HG03139 (cell line): ENCODE measurements around the gene HRH1.
A peak's percentile ranks its signal among the peaks of the same experiment; 100 is the strongest.
"Not testable (repeated sequence)": the region's sequence is repeated elsewhere in the genome, so short reads cannot be mapped to it uniquely, and the experiment has no call there.

Experiments used
- ATAC-seq: cut with Tn5 transposase; IDR thresholded peaks from one replicate; pipeline ENCODE4 v1.9.1; 2021; ENCODE audit not compliant: unreplicated experiment

Gene HRH1

DNA sequence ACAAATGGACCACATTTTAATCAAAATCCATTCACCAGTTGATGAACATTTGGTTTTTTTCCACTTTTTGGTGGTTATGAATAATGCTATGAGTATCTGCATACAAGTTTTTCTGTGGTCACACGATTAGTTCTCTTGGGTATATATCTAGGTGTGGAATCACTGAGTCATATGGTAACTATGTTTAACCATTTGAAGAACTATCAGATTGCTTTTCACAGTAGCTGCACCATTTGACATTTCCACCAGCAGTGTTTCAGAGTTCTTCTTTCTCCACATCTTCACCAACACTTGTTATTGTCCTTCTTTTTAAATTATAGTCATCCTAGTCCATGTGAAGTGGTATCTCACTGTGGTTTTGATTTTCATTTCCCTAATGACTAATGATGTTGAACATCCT lies 84.6 kb downstream of the HRH1 start:
- no peak for ATAC-seq

- ATAC-seq = no peak
Measured at GRCh38 chr3:11239796-11240195, 85.5 kb downstream of the HRH1 start.

GRCh38 chr3:11240496-11240895 lies 86.2 kb downstream of the HRH1 start:
- ATAC-seq = no peak

GRCh38 chr3:11244121-11244677 lies 89.9 kb downstream of the HRH1 start:
- ATAC-seq = no peak

DNA sequence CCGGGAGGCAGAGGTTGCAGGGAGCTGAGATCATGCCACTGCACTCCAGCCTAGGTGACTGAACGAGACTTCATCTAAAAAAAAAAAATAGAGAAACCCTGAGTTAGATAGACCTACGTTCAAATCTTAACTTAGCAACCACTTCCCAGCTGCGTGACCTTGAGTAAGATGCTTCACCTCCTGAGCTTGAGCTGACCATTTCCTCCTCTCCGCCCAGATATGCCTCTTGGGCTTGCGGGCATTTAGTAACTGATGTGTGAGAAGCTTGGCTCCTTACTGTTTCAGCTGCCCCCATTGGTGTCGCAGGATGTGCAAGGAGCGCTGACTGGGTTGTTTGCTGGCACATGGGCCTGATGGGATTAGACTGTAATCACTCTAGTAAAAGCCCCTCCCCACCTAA lies 91.0 kb downstream of the HRH1 start:
- no peak for ATAC-seq

DNA sequence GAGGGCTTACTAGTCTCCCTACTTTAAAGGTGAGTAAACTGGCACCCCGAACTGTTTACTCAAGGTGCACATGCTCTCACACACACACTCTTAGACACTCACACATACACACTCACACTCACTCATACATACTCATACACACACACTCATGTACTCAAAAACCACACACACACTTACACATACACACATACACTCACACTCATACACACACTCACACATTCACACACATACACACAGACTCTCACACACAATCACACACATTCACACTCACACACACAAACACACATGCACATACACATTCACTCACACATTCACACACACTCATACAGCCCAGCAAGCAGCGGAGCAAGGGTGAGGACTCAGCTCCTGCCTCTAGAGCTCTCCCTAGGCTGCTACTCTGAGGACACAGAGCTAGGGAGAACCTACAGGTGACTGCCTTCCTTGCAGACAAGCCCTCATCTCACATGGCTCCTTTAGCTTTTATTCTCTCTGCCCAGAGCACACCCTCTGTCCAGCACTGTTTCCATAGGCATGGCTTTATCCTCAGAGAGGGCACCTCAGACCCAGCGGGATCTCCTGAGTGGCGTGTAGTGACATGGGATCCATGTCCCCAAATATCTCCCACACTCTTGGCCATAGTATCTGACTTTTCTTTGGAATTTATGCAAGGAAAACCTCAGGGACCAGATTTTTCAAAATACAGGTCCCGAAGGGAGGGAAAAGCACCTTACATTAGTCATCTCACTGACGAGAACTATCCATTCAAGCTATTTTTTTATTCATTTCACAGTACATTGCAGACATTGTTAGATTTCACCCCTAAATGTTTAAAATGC lies 91.8 kb downstream of the HRH1 start:
- ATAC-seq = no peak

DNA sequence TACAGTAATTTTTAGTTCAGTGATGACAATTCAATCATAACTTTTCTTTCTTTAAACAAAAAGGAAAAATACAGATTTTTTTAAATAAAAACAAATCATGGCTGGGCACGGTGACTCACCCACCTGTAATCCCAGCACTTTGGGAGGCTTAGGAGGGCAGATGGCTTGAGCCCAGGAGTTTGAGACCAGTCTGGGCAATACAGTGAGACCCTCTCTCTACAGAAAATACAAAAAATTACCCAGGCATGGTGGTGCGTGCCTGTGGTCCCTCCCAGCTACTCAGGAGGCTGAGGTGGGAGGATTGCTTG lies 92.3 kb downstream of the HRH1 start:
- ATAC-seq = no peak

GRCh38 chr3:11247362-11247761 lies 93.1 kb downstream of the HRH1 start:
- no peak for ATAC-seq

GRCh38 chr3:11248596-11248995 lies 94.3 kb downstream of the HRH1 start:
- ATAC-seq = no peak

DNA sequence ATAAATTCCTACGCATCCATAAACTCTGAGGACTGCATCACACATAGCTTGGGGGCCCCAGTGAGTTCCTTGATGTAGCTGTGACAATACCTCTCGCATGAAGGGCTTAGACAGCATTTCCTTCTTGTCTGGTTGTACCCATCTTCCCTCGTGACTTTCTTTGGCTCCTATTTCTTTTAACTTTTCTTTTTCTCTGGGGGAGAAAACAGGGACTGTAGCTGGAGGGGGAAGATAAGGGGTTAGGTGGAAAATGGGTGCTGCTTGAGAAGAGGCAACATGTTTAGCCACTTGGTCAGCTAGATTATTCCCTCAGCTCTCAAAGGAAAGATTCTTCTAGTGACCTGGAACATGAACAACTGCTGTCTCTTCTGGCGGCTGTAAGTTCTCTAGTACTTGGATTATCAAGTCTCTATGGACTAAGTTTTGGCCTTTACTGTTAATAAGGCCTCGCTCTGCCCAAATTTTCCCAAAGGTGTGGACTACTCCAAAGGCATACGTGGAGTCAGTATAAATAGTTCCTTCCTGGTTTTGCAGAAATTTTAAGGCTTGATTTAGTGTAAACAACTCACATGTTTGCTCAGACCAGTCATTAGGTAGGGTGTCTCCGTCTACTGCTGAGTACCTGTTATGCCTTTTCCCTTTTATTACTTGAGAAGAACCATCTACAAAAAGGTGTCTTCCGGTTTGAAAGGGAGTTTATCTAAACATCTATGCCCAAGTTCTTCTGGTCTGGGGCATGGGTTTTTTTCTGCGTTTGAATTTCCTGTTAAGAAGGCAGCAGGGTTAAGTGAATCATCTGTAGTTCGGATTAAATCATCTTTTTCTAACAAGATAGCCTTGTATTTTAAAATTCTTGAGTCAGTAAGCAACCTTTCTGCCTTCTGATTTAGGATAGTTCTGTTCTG lies 96.9 kb downstream of the HRH1 start:
- no peak for ATAC-seq

GRCh38 chr3:11251807-11252176 lies 97.5 kb downstream of the HRH1 start:
- ATAC-seq = no peak

DNA sequence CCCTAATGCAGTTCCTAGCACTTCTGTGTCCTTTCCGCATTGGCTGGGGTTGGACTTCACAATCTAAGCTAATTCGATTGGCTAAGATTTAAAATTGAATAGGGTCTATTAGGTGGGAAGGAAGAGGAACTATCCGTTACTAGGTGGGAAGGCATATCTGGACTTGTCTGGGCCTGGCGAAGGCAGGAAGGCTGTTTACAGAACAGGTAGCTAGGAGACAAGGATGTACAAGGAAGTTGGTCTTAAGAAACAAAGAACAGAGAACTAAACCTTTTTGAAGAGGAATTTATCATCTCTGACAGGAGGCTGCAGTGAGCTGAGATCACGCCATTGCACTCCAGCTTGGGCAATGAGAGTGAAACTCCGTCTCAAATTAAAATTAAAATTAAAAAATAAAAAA lies 100.6 kb downstream of the HRH1 start:
- ATAC-seq = no peak

- ATAC-seq = not testable (repeated sequence)
Measured at GRCh38 chr3:11255537-11255936, 101.2 kb downstream of the HRH1 start.

- ATAC-seq = no peak
Measured at GRCh38 chr3:11258958-11259357, 104.7 kb downstream of the HRH1 start.

DNA sequence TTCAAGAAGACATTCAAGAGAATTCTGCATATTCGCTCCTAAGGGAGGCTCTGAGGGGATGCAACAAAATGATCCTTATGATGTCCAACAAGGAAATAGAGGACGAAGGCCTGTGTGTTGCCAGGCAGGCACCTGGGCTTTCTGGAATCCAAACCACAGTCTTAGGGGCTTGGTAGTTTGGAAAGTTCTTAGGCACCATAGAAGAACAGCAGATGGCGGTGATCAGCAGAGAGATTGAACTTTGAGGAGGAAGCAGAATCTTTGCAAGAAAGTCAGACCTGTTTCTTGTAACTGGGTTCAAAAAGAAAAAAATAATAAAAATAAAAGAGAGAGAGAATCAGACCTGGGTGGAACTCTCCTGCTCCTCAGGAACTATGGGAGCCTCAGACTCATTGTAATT lies 106.2 kb downstream of the HRH1 start:
- ATAC-seq = no peak

DNA sequence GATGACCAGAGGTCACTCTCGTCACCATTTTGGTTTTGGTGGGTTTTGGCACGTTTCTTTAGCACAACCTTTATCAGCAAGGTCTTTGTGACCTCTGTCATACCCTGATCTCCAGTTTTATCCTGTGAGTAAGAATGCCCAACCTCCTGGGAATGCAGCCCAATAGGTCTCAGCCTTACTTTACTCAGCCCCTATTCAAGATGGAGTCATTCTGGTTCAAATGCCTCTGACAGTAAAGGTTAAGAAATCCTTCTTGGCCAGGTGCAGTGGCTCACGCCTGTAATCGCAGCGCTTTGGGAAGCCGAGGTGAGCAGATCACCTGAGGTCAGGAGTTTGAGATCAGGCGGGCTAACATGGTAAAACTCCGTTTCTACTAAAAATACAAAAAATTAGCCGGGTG lies 114.7 kb downstream of the HRH1 start:
- ATAC-seq = no peak

- ATAC-seq = peak; percentile 98
Measured at GRCh38 chr3:11271986-11272904, 118.0 kb downstream of the HRH1 start, which contains the start of gene ATG7. ATG7 (plus strand) TSS chr3:11272397; CDS start chr3:11298696, 26,299 bp downstream.

GRCh38 chr3:11272906-11273574 lies 118.7 kb downstream of the HRH1 start:
- no peak for ATAC-seq

DNA sequence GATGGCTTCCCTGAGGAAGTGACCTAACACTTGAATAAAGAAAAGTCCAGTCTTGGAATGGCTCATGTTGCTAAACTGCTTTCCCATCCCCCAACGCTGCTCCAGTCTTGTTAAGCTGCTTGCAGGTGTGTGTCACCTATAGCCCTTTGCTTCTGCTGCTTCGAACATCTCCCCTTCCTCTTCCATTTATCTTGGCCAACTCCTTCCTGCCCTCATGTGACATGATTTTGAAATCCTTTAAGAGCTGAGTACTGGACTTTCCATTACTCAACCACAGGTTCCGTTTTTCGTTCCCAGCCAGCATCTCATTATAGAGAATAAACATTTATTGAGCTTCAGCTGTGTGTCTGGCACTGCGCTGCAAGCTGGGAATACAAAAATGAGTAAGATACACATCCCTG lies 119.6 kb downstream of the HRH1 start:
- no peak for ATAC-seq

DNA sequence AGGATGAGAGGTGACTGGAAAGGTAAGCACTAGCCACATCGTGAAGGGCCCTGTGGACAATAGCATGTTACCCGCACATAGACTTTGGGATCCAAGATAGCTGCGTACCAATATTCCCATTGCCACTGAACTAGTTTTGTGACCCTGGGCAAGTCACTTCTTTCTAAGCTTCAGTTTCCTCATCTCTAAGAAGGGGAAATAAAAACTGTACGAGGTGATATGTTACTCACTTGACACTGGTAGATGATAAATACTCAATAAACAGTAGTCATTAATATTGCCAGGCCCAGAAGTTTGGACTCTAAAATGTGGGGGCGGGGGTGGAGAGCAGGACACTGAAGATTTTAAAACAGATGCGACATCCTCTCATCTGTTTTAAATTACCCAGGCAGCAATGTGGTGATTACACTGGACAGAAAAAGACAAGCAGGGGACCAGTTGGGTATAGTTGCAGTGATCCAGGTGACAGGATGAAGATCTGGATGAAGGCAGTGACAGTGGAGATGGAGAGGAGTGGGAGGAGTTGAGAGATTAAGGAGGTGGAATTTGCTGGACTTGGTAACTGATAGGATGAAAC lies 120.4 kb downstream of the HRH1 start:
- ATAC-seq = no peak
